Spleen (tissue), 7 donors: ENCODE measurements around the gene PTP4A1.

Experiments
- CTCF ChIP-seq, 11 experiments: fragments of 200-600 bp in 7 of 11; fragments of 450-650 bp in 4 of 11; sonication (generic) in 4 of 11; IDR thresholded peaks in 8 of 11; conservative IDR thresholded peaks in 3 of 11; 1 replicate in 7 of 11; 2 replicates in 4 of 11; pipeline versions ENCODE4 v1.4.0 to v1.8.0; 2016 to 2021; ENCODE audit warnings: antibody characterized with exemption in 11 of 11, inconsistent platforms in 4 of 11, mild to moderate bottlenecking in 1 of 11
- POLR2A ChIP-seq, 3 donors: fragments of 450-650 bp; IDR thresholded peaks; one replicate each; pipeline ENCODE4 v1.5.1; 2017; ENCODE audit warnings: antibody characterized with exemption in 3 of 3, mild to moderate bottlenecking in 1 of 3
- POLR2AphosphoS5 ChIP-seq, 3 donors: sonication (generic); formaldehyde crosslinking; IDR thresholded peaks; one replicate each; pipeline ENCODE4 v1.5.1; 2017; ENCODE audit warnings: antibody characterized with exemption in 3 of 3
- donor health status: DM: no; HTN: no; CAD: no; lungs with moderate emphysema.
- donor health status: DM: no; HTN: no; CAD: no.
- donor health status: DM: no; HTN: no; CAD: no.

GRCh38 chr6:63576147-63576772 lies 4.0 kb downstream of the PTP4A1 start:
- no peak for TF ChIP-seq CTCF (IDR thresholded peaks at IDR 0.05 in 8 of 11, conservative IDR thresholded peaks at IDR 0.05 in 3 of 11)
- no peak for TF ChIP-seq POLR2AphosphoS5 (IDR thresholded peaks at IDR 0.05)
- TF ChIP-seq POLR2A (IDR thresholded peaks at IDR 0.05) = no peak
